HUES64 (cell line): ENCODE measurements around the gene ADH1C.

Experiments
- H3K27ac ChIP-seq: 2 replicates; pipeline ENCODE4 v1.7.0; 2013; ENCODE audit warnings: low read depth, low read length, inconsistent platforms
- H3K27me3 ChIP-seq: 2 replicates; pipeline ENCODE4 v1.6.1; 2013; ENCODE audit warnings: mild to moderate bottlenecking, low read length; ENCODE audit not compliant: insufficient read depth
- H3K36me3 ChIP-seq: 2 replicates; pipeline ENCODE4 v1.6.1; 2013; ENCODE audit warnings: mild to moderate bottlenecking, low read length; ENCODE audit not compliant: insufficient read depth
- H3K4me1 ChIP-seq: 2 replicates; pipeline ENCODE4 v1.6.1; 2013; ENCODE audit warnings: mild to moderate bottlenecking, low read length, moderate library complexity; ENCODE audit not compliant: insufficient read depth
- H3K4me3 ChIP-seq: 2 replicates; pipeline ENCODE4 v1.5.1; 2013; ENCODE audit warnings: mild to moderate bottlenecking, low read length, moderate library complexity
- H3K9ac ChIP-seq: 2 replicates; pipeline ENCODE4 v1.6.1; 2013; ENCODE audit warnings: mild to moderate bottlenecking, low read depth, low read length
- H3K9me3 ChIP-seq: 2 replicates; pipeline ENCODE4 v1.6.1; 2013; ENCODE audit warnings: low read depth, low read length; ENCODE audit not compliant: insufficient read depth
- WGBS: fragments of 150-250, 120-280 bp; methylation state at CpG from one replicate; pipeline ENCODE4 v1.1.7; 2013; ENCODE audit warnings: missing lambda C conversion rate; 5-methylcytosine and 5-hydroxymethylcytosine counted together

The ADH1C gene

DNA sequence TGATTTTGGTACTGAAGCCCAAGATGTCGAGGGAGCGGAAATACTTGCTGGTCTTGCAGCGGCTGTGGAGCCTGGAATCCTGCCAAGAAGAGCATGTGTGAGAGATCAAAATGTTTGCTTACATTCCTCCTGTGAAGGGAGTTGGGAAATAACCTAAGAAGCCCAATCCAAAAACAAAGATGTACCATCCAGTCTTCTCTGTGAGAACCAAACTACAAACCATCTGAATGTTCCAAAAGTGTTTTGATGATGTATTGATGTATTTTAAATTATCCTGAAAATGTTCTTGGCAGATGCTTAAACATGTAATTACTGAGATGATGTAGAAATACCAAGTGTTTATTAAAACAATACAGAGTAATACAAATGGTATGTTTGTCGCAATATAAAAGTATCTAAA is 51.6 kb downstream of the ADH1C start:
- no peaks in the 10 kb centered on the region for H3K27me3 ChIP-seq
- no peaks in the 10 kb centered on the region for H3K36me3 ChIP-seq
- no peaks in the 10 kb centered on the region for H3K9me3 ChIP-seq
- H3K27ac ChIP-seq: no peak overlapping the region
- no peak overlapping the region for H3K4me3 ChIP-seq
- H3K4me1 ChIP-seq: no peaks in the 10 kb centered on the region
- WGBS: 97% methylated on average over 3 of the region's 4 CpGs
- H3K9ac ChIP-seq: no peak overlapping the region

- WGBS: 90% methylated on average over 5 of the region's 5 CpGs
- no peaks in the 10 kb centered on the region for H3K36me3 ChIP-seq
- H3K27ac ChIP-seq: no peak overlapping the region
- no peak overlapping the region for H3K4me3 ChIP-seq
- H3K27me3 ChIP-seq: no peaks in the 10 kb centered on the region
- H3K4me1 ChIP-seq: no peaks in the 10 kb centered on the region
- H3K9me3 ChIP-seq: 0 out of 2 replicates have a peak, but pooled peaks cover 3% of the 10 kb centered on the region
- no peak overlapping the region for H3K9ac ChIP-seq
These were observed 59.2 kb downstream of the ADH1C start for GRCh38 chr4:99293357-99293756.

DNA sequence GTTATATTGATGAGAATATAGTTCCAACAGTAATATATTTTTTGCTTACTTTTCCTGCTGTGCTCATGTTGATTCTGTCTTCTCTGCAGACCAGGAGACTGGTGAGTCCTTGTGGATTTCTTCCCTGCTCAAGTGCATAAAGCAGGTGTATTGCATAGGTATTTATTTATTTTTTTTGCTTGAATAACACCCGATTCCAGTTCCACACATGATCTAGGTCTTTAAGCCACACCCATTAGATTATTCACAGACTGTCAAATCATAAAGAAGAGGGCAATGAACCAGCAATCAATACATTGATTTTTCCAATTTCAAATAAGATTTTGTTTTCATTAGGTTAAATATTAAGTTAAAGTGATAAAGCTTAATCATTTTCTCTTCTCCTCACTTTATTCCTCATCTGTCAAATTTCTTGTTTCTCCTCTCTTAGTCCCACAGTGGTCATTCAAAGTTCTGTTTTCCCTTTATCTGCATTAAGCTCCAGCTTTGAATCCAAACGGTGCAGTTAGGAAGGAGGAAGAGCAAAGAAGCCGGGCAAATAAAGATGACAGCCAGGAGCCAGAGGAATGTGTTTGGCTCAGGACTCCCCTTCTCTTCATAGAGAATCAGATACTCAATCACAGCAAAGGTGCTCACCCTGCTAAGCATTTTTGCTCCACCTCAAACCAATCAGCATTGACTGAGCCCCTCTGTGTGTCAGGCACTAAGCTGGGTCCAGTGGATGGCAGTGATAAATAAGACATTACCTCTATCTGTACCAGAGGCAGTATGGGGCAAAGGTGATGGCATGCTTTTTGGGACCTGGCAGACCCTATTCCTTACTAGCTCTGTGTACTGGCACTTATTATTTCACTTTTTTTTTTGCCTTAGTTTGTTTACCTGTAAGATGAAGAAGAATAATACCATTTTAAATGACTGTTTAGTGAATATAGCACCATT is 61.4 kb downstream of the ADH1C start, which contains the start of gene ADH1A:
ADH1A (minus strand) TSS at position 138 of the 939 bp plus-strand sequence; CDS start at position 67, 71 bp downstream.
- Histone ChIP-seq H3K9ac (no peak within 1 kb of the TSS), H3K27me3 (no peaks in the 10 kb centered on the region), H3K9me3 (0 out of 2 replicates have a peak, but pooled peaks cover 3% of the 10 kb centered on the region), H3K27ac (no peak within 1 kb of the TSS), H3K4me1 (no peaks in the 10 kb centered on the region), H3K4me3 (no peak within 1 kb of the TSS), H3K36me3 (no peaks in the 10 kb centered on the region)
- WGBS: 59% methylated on average over 3 of the region's 3 CpGs
